GM21717 (cell line): ENCODE data around the gene BORCS5.

Source experiments
- ATAC-seq: cut with Tn5 transposase; IDR thresholded peaks from one replicate; pipeline ENCODE4 v1.9.1; 2021; ENCODE audit warnings: mild to moderate bottlenecking, moderate library complexity; ENCODE audit not compliant: unreplicated experiment

Gene BORCS5

GRCh38 chr12:12428961-12429657 is 72.2 kb downstream of the BORCS5 start:
- ATAC-seq = no peak

GRCh38 chr12:12432364-12432763 is 75.5 kb downstream of the BORCS5 start:
- ATAC-seq = no peak

- ATAC-seq = no peak
These were observed 76.4 kb downstream of the BORCS5 start for GRCh38 chr12:12433203-12433731.

- ATAC-seq = no peak
These were observed 80.0 kb downstream of the BORCS5 start for GRCh38 chr12:12436831-12437345.

- no peak for ATAC-seq
These were observed 82.8 kb downstream of the BORCS5 start for GRCh38 chr12:12439636-12440035.

- no peak for ATAC-seq
These were observed 84.0 kb downstream of the BORCS5 start for GRCh38 chr12:12440784-12441428.

GRCh38 chr12:12441429-12441807 is 84.5 kb downstream of the BORCS5 start:
- ATAC-seq = no peak

GRCh38 chr12:12441843-12442461 is 85.1 kb downstream of the BORCS5 start:
- ATAC-seq = no peak

GRCh38 chr12:12442548-12443071 is 85.7 kb downstream of the BORCS5 start:
- no peak for ATAC-seq

- ATAC-seq = no peak
These were observed 86.6 kb downstream of the BORCS5 start for GRCh38 chr12:12443431-12443878.

GRCh38 chr12:12445165-12445881 is 88.4 kb downstream of the BORCS5 start:
- no peak for ATAC-seq

GRCh38 chr12:12445882-12446181 is 89.0 kb downstream of the BORCS5 start:
- ATAC-seq = no peak

GRCh38 chr12:12446786-12447185 is 89.9 kb downstream of the BORCS5 start:
- ATAC-seq = no peak

- no peak for ATAC-seq
These were observed 90.4 kb downstream of the BORCS5 start for GRCh38 chr12:12447236-12447635.

- no peak for ATAC-seq
These were observed 91.0 kb downstream of the BORCS5 start for GRCh38 chr12:12447837-12448236.

GRCh38 chr12:12449533-12450025 is 92.7 kb downstream of the BORCS5 start:
- ATAC-seq = no peak

- ATAC-seq = no peak
These were observed 93.2 kb downstream of the BORCS5 start for GRCh38 chr12:12450043-12450471.

GRCh38 chr12:12451098-12451497 is 94.2 kb downstream of the BORCS5 start:
- ATAC-seq = no peak

- ATAC-seq = no peak
These were observed 95.5 kb downstream of the BORCS5 start for GRCh38 chr12:12452326-12452902.

GRCh38 chr12:12453635-12454034 is 96.8 kb downstream of the BORCS5 start:
- no peak for ATAC-seq
